GM12878 (cell line): ENCODE measurements around the gene TRIM45. TPM values are rescaled to one million over a fixed set of nuclear protein-coding genes. Genes with fewer than 3 reads are reported as not detected.
A peak's percentile ranks its signal among the peaks of the same experiment; 100 is the strongest.

ENCODE experiments used
- BACH1 ChIP-seq: fragments of 450-650 bp; IDR thresholded peaks from 2 replicates; pipeline ENCODE4 v1.6.1; 2017; ENCODE audit warnings: mild to moderate bottlenecking, borderline replicate concordance
- BCL11A ChIP-seq: IDR thresholded peaks from 2 replicates; pipeline ENCODE4 v1.6.1; 2011; ENCODE audit warnings: low read depth, low read length
- CBX3 ChIP-seq: fragments of 200-600 bp; sonication (generic); IDR thresholded peaks from 2 replicates; pipeline ENCODE4 v1.6.1; 2016; ENCODE audit warnings: low read depth, borderline replicate concordance
- CEBPB ChIP-seq, 2 experiments: fragments of 150-350 bp in 1 of 2; IDR thresholded peaks; 2 replicates each; pipeline ENCODE4 v1.6.1; 2012 to 2014; ENCODE audit warnings: low read depth in 2 of 2, low read length in 2 of 2, borderline replicate concordance in 1 of 2, inconsistent platforms in 1 of 2
- DPF2 ChIP-seq: fragments of 450-650 bp; IDR thresholded peaks from 2 replicates; pipeline ENCODE4 v1.6.1; 2017; ENCODE audit warnings: mild to moderate bottlenecking
- KDM1A ChIP-seq: fragments of 200-600 bp; sonication (generic); IDR thresholded peaks from 2 replicates; pipeline ENCODE4 v1.6.1; 2016; ENCODE audit warnings: borderline replicate concordance
- MEF2B ChIP-seq: fragments of 450-650 bp; IDR thresholded peaks from 2 replicates; pipeline ENCODE4 v1.6.1; 2018; ENCODE audit warnings: mild to moderate bottlenecking, moderate library complexity; ENCODE audit not compliant: partially characterized antibody, poor library complexity, severe bottlenecking
- MTA3 ChIP-seq: IDR thresholded peaks from 2 replicates; pipeline ENCODE4 v1.6.1; 2012; ENCODE audit warnings: low read length, inconsistent platforms, borderline replicate concordance
- NFIC ChIP-seq: IDR thresholded peaks from 2 replicates; pipeline ENCODE4 v1.6.1; 2012; ENCODE audit warnings: low read depth, mild to moderate bottlenecking, inconsistent platforms, low read length, moderate library complexity
- NR2C1 ChIP-seq: fragments of 450-650 bp; IDR thresholded peaks from 2 replicates; pipeline ENCODE4 v1.6.1; 2017; ENCODE audit warnings: antibody characterized with exemption, mild to moderate bottlenecking, moderate library complexity
- NR2C2 ChIP-seq: IDR thresholded peaks from 2 replicates; pipeline ENCODE4 v1.6.1; 2011; ENCODE audit warnings: borderline replicate concordance, low read depth; ENCODE audit not compliant: control insufficient read depth, insufficient read length
- NRF1 ChIP-seq: conservative IDR thresholded peaks from 2 replicates; pipeline ENCODE4 v1.6.1; 2011; ENCODE audit warnings: mild to moderate bottlenecking, low read depth, low read length, improper control_type of control experiment
- PAX5 ChIP-seq: IDR thresholded peaks from 2 replicates; pipeline ENCODE4 v1.6.1; 2011; ENCODE audit warnings: low read depth, low read length, borderline replicate concordance
- PML ChIP-seq: IDR thresholded peaks from 2 replicates; pipeline ENCODE4 v1.6.1; 2012; ENCODE audit warnings: low read length, inconsistent platforms
- RCOR1 ChIP-seq: conservative IDR thresholded peaks from 2 replicates; pipeline ENCODE4 v1.6.1; 2012; ENCODE audit warnings: low read depth, low read length, improper control_type of control experiment
- SREBF2 ChIP-seq: IDR thresholded peaks from 2 replicates; pipeline ENCODE4 v1.6.1; 2012; ENCODE audit warnings: mild to moderate bottlenecking, low read length
- TAF1 ChIP-seq: IDR thresholded peaks from 2 replicates; pipeline ENCODE4 v1.6.1; 2011; ENCODE audit warnings: mild to moderate bottlenecking, low read depth, low read length, borderline replicate concordance
- polyA plus RNA-seq, 11 experiments: library from polyadenylated mRNA; depleted of rRNA in 4 of 11; unstranded in 6 of 11; stranded (reverse) in 5 of 11; fragments of >200 nt; fragmentation: Nextera tagmentation in 4 of 11; fragmentation: Illumina TruSeq in 1 of 11; extraction: Ambion mirVana in 4 of 11; extraction: Trizol in 1 of 11; gene quantifications; 1 replicate in 1 of 11; 2 replicates in 10 of 11; pipeline versions ENCODE4 v1.2.1 to v1.2.3, GENCODE V29; 2011 to 2016; ENCODE audit warnings: inconsistent platforms in 2 of 11, missing spikeins in 2 of 11, low read depth in 1 of 11
- total RNA-seq, 4 experiments: library from RNA; depleted of rRNA in 3 of 4; stranded (reverse); fragments of >200 nt in 3 of 4; fragmentation: Illumina TruSeq in 1 of 4; extraction: Trizol in 1 of 4; gene quantifications; 2 replicates each; pipeline versions ENCODE4 v1.2.1 to v1.2.3, GENCODE V29; 2013 to 2021
- TF ChIP-seq, protein P1 (sequence below): fragments of 450-650 bp; IDR thresholded peaks from 2 replicates; pipeline ENCODE4 v1.6.1; 2017; ENCODE audit warnings: borderline replicate concordance
- TF ChIP-seq, protein P2 (sequence below): fragments of 450-650 bp; IDR thresholded peaks from 2 replicates; pipeline ENCODE4 v1.6.1; 2017; ENCODE audit warnings: antibody characterized with exemption, mild to moderate bottlenecking, moderate library complexity
- TF ChIP-seq, protein P3 (sequence below): fragments of 450-650 bp; IDR thresholded peaks from 2 replicates; pipeline ENCODE4 v1.6.1; 2017; ENCODE audit warnings: low read depth, mild to moderate bottlenecking, moderate library complexity
- TF ChIP-seq, protein P4 (sequence below): fragments of 450-650 bp; IDR thresholded peaks from 2 replicates; pipeline ENCODE4 v1.6.1; 2017; ENCODE audit warnings: mild to moderate bottlenecking, low read depth, inconsistent platforms; ENCODE audit not compliant: poor library complexity, severe bottlenecking

Gene TRIM45
- total and polyA plus RNA-seq, 10 of the 15 experiments (the other 5 are each of a cell fraction or from before 2014, with no cell fraction given): 0.31 to 0.86 (median 0.46) TPM

DNA sequence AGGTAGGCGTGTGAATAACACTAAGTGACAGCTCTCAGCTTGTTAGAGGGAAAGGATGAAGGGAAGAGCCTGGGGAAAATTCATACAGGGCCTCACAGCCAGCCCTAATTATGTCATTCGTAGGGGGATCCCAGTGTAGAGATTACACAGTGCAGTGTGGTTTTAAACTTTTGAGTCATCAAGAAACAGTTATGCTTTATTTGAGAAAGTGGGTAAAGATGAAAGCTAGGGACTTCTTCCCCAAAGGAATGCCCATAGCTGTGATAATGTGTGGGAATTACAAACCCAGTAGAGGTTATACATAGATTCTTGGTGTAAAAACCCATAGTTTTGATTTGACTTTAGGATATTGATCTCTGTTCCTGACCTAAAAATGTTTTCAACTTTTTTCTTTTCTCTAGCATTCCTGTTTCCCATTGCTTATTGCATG, 59.5 kb downstream of the TRIM45 start (continued):
- TF ChIP-seq, protein P1, sequence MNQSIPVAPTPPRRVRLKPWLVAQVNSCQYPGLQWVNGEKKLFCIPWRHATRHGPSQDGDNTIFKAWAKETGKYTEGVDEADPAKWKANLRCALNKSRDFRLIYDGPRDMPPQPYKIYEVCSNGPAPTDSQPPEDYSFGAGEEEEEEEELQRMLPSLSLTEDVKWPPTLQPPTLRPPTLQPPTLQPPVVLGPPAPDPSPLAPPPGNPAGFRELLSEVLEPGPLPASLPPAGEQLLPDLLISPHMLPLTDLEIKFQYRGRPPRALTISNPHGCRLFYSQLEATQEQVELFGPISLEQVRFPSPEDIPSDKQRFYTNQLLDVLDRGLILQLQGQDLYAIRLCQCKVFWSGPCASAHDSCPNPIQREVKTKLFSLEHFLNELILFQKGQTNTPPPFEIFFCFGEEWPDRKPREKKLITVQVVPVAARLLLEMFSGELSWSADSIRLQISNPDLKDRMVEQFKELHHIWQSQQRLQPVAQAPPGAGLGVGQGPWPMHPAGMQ: no peak
- TF ChIP-seq, protein P2, sequence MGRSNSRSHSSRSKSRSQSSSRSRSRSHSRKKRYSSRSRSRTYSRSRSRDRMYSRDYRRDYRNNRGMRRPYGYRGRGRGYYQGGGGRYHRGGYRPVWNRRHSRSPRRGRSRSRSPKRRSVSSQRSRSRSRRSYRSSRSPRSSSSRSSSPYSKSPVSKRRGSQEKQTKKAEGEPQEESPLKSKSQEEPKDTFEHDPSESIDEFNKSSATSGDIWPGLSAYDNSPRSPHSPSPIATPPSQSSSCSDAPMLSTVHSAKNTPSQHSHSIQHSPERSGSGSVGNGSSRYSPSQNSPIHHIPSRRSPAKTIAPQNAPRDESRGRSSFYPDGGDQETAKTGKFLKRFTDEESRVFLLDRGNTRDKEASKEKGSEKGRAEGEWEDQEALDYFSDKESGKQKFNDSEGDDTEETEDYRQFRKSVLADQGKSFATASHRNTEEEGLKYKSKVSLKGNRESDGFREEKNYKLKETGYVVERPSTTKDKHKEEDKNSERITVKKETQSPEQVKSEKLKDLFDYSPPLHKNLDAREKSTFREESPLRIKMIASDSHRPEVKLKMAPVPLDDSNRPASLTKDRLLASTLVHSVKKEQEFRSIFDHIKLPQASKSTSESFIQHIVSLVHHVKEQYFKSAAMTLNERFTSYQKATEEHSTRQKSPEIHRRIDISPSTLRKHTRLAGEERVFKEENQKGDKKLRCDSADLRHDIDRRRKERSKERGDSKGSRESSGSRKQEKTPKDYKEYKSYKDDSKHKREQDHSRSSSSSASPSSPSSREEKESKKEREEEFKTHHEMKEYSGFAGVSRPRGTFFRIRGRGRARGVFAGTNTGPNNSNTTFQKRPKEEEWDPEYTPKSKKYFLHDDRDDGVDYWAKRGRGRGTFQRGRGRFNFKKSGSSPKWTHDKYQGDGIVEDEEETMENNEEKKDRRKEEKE: no peak
- TF ChIP-seq NRF1 (no peak), MEF2B (peak; percentile 93), TAF1 (no peak), MTA3 (peak; percentile 96), PAX5 (no peak), NFIC (peak; percentile 99), SREBF2 (no peak), BACH1 (peak; percentile 81; the same call in 1 of the 2 replicates), NR2C1 (no peak), KDM1A (no peak), BCL11A (peak; percentile 93), NR2C2 (no peak), CEBPB (IDR thresholded peaks at IDR 0.05; ENCODE audit: borderline replicate concordance in 1 of 2, low read depth in 2 of 2, low read length in 2 of 2) (peak in 1 of 2 experiments; percentile 97; a peak in 1 of 4 replicates), DPF2 (peak; percentile 94), PML (peak; percentile 81; the same call in 1 of the 2 replicates), RCOR1 (no peak), CBX3 (no peak)
- TF ChIP-seq, protein P3, sequence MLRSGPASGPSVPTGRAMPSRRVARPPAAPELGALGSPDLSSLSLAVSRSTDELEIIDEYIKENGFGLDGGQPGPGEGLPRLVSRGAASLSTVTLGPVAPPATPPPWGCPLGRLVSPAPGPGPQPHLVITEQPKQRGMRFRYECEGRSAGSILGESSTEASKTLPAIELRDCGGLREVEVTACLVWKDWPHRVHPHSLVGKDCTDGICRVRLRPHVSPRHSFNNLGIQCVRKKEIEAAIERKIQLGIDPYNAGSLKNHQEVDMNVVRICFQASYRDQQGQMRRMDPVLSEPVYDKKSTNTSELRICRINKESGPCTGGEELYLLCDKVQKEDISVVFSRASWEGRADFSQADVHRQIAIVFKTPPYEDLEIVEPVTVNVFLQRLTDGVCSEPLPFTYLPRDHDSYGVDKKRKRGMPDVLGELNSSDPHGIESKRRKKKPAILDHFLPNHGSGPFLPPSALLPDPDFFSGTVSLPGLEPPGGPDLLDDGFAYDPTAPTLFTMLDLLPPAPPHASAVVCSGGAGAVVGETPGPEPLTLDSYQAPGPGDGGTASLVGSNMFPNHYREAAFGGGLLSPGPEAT: peak; percentile 99
- TF ChIP-seq, protein P4, sequence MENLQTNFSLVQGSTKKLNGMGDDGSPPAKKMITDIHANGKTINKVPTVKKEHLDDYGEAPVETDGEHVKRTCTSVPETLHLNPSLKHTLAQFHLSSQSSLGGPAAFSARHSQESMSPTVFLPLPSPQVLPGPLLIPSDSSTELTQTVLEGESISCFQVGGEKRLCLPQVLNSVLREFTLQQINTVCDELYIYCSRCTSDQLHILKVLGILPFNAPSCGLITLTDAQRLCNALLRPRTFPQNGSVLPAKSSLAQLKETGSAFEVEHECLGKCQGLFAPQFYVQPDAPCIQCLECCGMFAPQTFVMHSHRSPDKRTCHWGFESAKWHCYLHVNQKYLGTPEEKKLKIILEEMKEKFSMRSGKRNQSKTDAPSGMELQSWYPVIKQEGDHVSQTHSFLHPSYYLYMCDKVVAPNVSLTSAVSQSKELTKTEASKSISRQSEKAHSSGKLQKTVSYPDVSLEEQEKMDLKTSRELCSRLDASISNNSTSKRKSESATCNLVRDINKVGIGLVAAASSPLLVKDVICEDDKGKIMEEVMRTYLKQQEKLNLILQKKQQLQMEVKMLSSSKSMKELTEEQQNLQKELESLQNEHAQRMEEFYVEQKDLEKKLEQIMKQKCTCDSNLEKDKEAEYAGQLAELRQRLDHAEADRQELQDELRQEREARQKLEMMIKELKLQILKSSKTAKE: peak; percentile 89
